NCI-H146 treated with DMSO at 0.1 percent for 48 hours (cell line): ENCODE measurements around the gene UTP4.
"Not testable (repeated sequence)": the region's sequence is repeated elsewhere in the genome, so short reads cannot be mapped to it uniquely, and the experiment has no call there.

Experiments used
- DNase-seq: peaks from one replicate; lab custom pipeline; 2025; ENCODE audit not compliant: unreplicated experiment; lab: John Stamatoyannopoulos, UW

The UTP4 gene

DNA sequence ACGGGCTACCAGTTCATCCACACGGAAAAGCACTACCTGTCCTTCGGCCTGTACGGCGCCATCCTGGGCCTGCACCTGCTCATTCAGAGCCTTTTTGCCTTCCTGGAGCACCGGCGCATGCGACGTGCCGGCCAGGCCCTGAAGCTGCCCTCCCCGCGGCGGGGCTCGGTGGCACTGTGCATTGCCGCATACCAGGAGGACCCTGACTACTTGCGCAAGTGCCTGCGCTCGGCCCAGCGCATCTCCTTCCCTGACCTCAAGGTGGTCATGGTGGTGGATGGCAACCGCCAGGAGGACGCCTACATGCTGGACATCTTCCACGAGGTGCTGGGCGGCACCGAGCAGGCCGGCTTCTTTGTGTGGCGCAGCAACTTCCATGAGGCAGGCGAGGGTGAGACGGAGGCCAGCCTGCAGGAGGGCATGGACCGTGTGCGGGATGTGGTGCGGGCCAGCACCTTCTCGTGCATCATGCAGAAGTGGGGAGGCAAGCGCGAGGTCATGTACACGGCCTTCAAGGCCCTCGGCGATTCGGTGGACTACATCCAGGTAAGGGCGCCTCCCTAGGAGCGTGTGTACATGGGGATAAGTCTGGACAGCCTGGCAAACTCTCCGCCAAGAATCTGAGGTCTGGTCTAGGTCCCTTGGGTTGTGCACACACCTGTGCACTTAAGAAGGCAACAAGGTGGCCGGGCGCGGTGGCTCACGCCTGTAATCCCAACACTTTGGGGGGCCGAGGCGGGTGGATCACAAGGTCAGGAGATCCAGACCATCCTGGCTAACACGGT lies 22.8 kb upstream of the UTP4 start:
- DNase-seq, result no peak

DNA sequence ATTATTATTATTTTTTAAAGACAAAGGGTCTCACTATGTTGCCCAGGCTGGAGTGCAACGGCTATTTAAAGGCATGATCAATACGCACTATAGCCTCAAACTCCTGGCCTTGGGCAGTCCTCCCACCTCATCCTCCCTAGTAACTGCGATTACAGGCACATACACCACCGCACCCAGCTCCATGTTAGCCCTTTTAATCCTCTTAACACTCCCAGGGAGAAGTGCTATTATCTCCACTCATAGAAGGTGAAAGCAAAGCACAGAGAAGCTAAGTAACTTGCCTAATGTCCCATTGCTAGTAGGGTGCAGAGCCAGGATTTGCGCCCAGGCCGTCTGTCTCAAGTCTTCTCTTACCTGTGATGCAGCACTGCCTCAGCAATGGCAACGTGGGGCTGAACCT lies 22.0 kb upstream of the UTP4 start:
- no peak for DNase-seq

DNA sequence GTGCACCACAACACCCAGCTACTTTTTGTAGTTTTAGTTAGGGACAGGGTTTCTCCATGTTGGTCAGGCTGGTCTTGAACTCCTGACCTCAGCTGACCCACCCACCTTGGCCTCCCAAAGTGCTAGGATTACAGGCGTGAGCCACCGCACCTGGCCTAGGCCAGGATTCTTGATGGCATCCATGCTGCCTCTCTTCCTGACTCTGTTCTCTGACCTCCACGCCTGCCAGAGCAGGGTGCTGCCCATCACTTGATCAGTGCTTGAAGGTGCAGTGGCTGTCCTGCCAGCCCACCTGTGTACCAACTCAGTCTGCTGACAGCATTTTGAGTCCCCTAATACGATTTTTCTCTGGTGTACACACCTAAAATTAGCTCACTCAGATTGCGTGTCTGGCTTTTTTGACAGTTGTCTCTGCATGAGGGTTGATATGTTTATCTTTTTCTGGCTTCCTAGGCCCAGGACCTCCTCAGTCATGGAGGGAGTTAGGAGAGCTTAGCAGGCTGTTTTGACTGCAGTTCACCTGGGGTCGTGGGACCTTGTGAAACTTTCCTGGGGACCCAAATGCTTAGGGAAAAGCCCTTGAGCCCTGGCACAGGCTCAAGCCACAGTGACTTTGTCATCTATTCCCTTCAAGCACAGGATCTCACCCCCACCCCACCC lies 21.1 kb upstream of the UTP4 start:
- DNase-seq, result no peak

DNA sequence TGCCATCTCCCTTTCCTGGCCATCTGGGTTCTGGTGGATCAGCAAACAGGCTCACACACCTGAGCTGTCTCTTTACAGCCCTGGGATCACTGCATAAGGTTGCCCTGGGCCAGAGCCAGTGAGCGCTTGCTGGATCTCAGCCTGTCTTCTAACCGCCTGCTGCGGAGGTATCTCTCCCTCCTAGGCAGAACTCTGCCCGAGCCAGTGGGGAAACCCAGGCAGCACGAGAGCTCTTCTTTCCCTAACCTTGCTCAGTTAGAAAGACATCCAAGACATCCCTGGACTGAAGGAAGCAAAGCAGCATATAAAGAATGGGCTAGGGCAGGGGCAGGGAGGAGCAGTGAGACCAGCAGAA lies 20.6 kb upstream of the UTP4 start:
- DNase-seq, result no peak

- DNase-seq, result no peak
Observed at GRCh38 chr16:69112285-69113129, 19.9 kb upstream of the UTP4 start.

GRCh38 chr16:69113216-69113615 lies 19.2 kb upstream of the UTP4 start:
- no peak for DNase-seq

DNA sequence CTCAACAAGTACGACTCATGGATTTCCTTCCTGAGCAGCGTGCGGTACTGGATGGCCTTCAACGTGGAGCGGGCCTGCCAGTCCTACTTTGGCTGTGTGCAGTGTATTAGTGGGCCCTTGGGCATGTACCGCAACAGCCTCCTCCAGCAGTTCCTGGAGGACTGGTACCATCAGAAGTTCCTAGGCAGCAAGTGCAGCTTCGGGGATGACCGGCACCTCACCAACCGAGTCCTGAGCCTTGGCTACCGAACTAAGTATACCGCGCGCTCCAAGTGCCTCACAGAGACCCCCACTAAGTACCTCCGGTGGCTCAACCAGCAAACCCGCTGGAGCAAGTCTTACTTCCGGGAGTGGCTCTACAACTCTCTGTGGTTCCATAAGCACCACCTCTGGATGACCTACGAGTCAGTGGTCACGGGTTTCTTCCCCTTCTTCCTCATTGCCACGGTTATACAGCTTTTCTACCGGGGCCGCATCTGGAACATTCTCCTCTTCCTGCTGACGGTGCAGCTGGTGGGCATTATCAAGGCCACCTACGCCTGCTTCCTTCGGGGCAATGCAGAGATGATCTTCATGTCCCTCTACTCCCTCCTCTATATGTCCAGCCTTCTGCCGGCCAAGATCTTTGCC lies 18.0 kb upstream of the UTP4 start:
- no peak for DNase-seq

DNA sequence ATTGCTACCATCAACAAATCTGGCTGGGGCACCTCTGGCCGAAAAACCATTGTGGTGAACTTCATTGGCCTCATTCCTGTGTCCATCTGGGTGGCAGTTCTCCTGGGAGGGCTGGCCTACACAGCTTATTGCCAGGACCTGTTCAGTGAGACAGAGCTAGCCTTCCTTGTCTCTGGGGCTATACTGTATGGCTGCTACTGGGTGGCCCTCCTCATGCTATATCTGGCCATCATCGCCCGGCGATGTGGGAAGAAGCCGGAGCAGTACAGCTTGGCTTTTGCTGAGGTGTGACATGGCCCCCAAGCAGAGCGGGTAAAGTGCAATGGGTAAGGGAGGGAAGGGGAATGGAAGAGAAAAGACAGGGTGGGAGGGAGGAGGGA lies 17.5 kb upstream of the UTP4 start:
- DNase-seq, result no peak

- no peak for DNase-seq
Observed at GRCh38 chr16:69115361-69115760, 17.1 kb upstream of the UTP4 start.

- no peak for DNase-seq
Observed at GRCh38 chr16:69115837-69116236, 16.6 kb upstream of the UTP4 start.

DNA sequence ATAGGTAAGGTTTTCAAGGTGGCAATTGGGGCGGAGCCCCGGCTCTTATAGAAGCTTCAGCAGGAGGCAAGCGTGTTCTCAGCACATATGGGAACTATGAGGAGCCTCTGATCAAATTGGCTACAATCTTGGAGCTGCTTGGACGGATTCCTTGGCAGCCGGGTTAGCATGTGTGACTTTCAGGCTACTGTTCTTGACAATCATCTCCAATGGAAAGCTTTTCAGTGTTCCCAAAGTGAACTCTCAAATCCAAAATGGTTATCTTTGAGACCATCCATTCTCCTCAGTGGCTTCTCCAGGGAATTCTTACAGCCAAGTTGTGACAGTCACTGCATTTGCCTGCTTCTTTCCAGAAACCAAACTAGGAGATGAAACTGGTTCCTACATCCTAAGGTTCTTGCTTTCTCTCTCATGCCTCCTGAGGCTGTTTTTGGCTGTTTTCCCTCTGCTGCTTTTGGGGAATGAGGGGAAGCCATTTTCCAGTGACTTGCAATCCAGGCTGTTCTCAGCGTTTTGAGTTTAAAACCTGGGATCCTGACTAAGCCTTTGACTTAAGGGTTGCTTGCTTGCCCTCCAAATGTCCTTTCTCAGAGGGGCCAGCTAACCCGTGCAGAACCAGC lies 16.1 kb upstream of the UTP4 start:
- no peak for DNase-seq

DNA sequence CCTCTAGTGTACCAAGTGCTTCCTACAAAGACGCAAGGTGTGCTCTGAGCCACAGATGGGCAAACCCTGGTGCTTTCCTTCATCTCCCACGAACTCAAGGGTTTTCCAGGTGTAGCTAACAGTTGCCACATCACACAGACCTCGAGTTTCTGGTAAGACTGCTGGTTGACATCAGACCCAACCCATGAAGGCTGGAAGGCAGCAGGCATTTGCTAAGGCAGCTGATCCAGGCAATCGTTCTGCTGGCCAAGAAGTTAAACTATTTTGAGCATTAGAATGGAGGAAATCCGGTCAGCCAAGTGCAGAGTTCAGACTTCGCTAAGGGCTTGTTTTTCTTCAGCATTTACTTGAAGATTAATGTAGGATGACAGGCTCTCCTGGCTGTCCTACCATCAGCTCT lies 15.5 kb upstream of the UTP4 start:
- DNase-seq, result no peak

DNA sequence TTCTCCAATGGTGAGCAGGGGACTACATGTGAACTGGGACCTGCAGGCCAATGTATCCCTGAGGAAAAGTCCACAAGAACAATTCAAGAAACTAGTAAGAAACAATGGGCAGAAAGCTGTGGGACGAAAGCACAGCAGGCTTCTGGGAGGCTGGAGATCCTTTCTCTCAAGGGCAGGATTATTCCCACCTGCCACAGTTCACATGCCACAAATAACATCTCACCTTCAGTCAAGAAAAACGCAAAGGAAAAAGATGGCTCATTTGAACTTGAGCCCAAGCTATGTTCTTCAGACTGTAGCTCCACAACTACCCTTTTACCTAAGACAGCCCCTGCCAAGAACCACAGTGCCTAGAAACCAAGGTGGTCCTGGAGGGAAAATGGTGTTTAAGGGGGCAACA lies 14.0 kb upstream of the UTP4 start:
- no peak for DNase-seq

GRCh38 chr16:69118994-69119393 lies 13.5 kb upstream of the UTP4 start:
- no peak for DNase-seq

GRCh38 chr16:69119536-69119935 lies 12.9 kb upstream of the UTP4 start:
- no peak for DNase-seq

DNA sequence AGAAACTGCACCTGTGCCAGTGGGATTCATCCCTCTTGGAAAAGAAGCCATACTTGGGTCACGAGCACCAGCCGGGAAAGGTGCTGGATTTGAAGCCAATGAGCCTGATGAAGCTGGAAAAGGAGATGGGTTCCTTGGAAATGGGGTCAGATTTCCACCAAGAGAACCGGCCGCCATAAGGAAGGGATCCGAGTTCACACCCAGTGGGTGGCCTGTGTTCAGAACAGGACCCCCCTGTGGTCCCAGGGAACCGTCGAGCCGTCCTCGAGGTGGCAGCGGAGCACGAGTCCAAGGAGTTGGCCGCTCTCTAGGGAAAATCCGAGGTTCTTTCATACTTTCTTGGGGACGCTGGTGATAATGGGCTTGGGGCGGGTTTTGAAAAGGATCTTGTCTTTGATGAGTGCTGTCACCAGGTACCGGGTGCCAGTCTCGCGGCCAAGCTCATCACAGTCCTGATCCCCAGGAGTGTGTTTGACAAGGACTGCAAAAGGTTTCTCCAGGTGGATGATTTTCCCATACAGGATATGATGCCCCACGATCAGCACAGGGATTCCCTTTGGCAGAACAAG lies 12.3 kb upstream of the UTP4 start:
- no peak for DNase-seq

DNA sequence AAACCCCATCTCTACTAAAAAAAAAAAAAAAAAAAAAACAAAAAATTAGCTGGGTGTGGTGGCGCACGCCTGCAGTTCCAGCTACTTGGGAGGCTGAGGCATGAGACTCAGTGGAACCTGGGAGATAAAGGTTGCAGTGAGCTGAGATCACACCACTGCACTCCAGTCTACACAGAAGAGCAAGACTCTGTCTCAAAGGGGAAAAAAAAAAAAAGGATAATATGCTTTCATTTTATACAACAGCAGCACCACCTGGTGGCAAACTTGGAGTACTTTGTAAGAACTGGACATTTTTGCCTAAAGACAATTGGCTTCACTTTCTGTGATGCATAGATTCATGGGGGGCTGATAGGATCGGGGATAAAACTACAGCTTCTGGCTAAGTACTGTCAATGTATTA lies 8.5 kb upstream of the UTP4 start:
- DNase-seq, result peak; percentile 29

- not testable (repeated sequence) for DNase-seq
Observed at GRCh38 chr16:69124406-69124805, 8.0 kb upstream of the UTP4 start.

GRCh38 chr16:69124961-69125360 lies 7.5 kb upstream of the UTP4 start:
- not testable (repeated sequence) for DNase-seq

DNA sequence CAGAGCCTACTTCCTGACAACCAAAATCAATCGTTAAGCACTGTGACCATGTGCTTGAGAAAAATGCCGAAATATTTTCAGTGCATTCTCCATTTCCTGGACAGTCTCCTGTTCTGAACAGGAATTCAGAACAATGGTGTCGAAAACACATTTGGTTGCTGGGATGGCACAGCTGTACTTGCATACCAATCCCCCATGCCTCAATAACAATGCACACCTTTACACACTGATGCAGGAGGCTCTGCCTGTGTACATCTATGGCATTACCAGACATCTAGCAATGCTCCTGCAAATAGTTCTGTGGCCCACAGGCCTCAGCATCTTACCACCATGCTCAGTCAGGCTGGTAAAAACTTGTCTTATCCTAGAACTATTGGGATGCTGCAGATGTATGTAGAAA lies 6.2 kb upstream of the UTP4 start:
- DNase-seq, result no peak

DNA sequence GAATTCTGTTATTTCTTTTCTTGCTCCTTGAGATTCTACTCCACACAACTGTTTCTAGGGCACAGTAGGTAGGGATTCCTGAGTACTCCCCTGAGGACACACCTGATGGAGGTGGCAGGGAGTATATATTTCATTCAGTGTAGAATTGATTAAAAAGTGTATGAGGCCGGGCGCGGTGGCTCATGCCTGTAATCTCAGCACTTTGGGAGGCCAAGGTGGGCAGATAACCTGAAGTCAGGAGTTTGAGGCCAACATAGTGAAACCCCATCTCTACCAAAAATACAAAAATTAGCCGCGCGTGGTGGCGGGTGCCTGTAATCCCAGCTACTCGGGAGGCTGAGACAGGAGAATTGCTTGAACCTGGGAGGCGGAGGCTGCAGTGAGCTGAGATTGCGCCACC lies 5.6 kb upstream of the UTP4 start:
- not testable (repeated sequence) for DNase-seq
